Right lobe of liver (tissue), 4 donors: Measurements from ENCODE around the gene EDC3.

Source experiments
- CTCF ChIP-seq, 4 donors: fragments of 200-600 bp in 3 of 4; fragments of 450-650 bp in 1 of 4; IDR thresholded peaks; one replicate each; pipeline versions ENCODE4 v1.5.1 to v1.8.0; 2016 to 2022; ENCODE audit warnings: antibody characterized with exemption in 4 of 4, mild to moderate bottlenecking in 2 of 4
- POLR2A ChIP-seq: fragments of 450-650 bp; IDR thresholded peaks from one replicate; pipeline ENCODE4 v1.6.1; 2017; ENCODE audit warnings: antibody characterized with exemption, mild to moderate bottlenecking
- donor health status: DM: no; HTN: no; CAD: no.
- donor health status: DM: no; HTN: no; CAD: no.
- donor health status: DM: no; HTN: yes; CAD: no.

DNA sequence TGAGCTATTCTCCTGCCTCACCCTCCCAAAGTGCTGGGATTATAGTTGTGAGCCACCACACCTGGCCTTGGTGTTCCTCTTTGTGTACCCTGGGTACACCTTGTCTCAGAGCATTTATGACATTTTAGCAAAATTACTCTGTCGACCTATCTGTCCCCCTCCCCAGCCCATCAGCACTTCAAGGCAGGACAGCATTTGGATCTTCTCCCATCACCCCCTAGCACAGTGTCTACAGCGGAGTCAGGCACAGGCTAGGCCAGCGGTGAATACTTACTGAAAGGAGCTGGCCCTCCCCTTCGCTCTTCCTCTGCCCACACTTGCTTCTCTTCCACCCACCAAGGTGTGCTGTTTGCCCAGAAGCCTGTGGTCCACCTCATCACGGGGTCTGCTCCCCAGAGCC, 100.6 kb downstream of the EDC3 start:
- TF ChIP-seq CTCF (IDR thresholded peaks at IDR 0.05) (no peak), POLR2A (no peak)
